HL-60 (cell line): ENCODE data around the gene UTRN.

Experiments used
- CTCF ChIP-seq: IDR thresholded peaks from one replicate; pipeline ENCODE4 v1.5.1; 2011; ENCODE audit warnings: low read length, control low read depth, inconsistent platforms; ENCODE audit not compliant: insufficient read depth
- GABPA ChIP-seq: IDR thresholded peaks from 2 replicates; pipeline ENCODE4 v1.6.1; 2012; ENCODE audit warnings: low read depth
- POLR2AphosphoS5 ChIP-seq: IDR thresholded peaks from 2 replicates; pipeline ENCODE4 v1.6.1; 2012; ENCODE audit warnings: low read depth
- SPI1 ChIP-seq: IDR thresholded peaks from 2 replicates; pipeline ENCODE4 v1.6.1; 2012; ENCODE audit warnings: low read depth, mild to moderate bottlenecking, borderline replicate concordance

- TF ChIP-seq CTCF (no peak), SPI1 (no peak), POLR2AphosphoS5 (no peak), GABPA (no peak)
Measured at GRCh38 chr6:144327081-144327480, 41.9 kb downstream of the UTRN start.
